DOHH2 (cell line): Measurements from ENCODE around the gene LSAMP.

Experiments used
- CTCF ChIP-seq: fragments of 200-600 bp; sonication (generic); IDR thresholded peaks from one replicate; pipeline ENCODE4 v1.5.1; 2014; ENCODE audit warnings: antibody characterized with exemption, mild to moderate bottlenecking, low read depth, low read length; ENCODE audit not compliant: poor library complexity, severe bottlenecking
- EZH2phosphoT487 ChIP-seq: fragments of 200-600 bp; sonication (generic); IDR thresholded peaks from 2 replicates; pipeline ENCODE4 v1.6.1; 2017; ENCODE audit warnings: borderline replicate concordance, mild to moderate bottlenecking, antibody characterized with exemption, low read length, moderate library complexity, mixed read lengths

DNA sequence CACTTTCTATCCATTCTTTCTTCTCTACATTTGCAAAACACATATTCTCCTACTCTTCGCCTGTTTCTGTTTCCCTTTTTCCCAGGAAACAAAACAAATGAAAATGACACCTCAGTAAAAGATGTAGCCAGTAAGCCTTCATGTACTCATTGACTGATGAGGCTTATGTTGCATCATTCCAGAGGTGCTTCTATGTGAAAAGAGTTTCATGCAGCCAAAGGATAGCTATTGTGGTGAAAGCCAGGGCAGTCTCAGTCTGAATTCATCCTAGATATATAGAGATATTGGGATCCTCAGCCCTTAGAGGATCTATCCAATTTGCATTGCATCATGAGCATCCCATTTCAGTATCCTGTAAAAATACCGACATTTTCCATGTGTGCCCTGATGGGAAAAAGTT, 554.7 kb downstream of the LSAMP start:
- TF ChIP-seq EZH2phosphoT487: no peak
- TF ChIP-seq CTCF: no peak
